Measurements from ENCODE around the gene SSR3. TPM values are rescaled to one million over a fixed set of nuclear protein-coding genes. Genes with fewer than 3 reads are reported as not detected.

Gene SSR3
- total and polyA plus RNA-seq, 2 of the 8 experiments (the other 6 are each of a cell fraction or from before 2014, with no cell fraction given): 92.7 to 208 TPM

- H3K27me3 ChIP-seq (replicated peaks in 1 of 4; ENCODE audit: control insufficient read depth in 3 of 4, extremely low read depth in 1 of 4, insufficient read depth in 3 of 4, low read length in 3 of 4): no peaks in the 10 kb centered on the region
- H3K9ac ChIP-seq (replicated peaks in 1 of 4; ENCODE audit: extremely low read depth in 1 of 4, low read depth in 3 of 4, low read length in 3 of 4): no peak overlapping the region
- ChIA-PET CTCF (ENCODE audit: partially characterized antibody) (interaction anchor here (1.1 to 1.9 kb wide), 2 partner anchors 16 to 59 kb away, joined by 3 to 7 read pairs; no protein-coding TSS in a partner anchor), POLR2A (ENCODE audit: partially characterized antibody) (interaction anchor here (3.5 kb wide), 1 partner anchor 8 kb away, joined by 11 read pairs; no protein-coding TSS in a partner anchor)
- no peak overlapping the region for H3K14ac ChIP-seq (ENCODE audit: insufficient read length)
- H4K91ac ChIP-seq (replicated peaks; ENCODE audit: insufficient read length, low read length): no peak overlapping the region
- H3K18ac ChIP-seq (ENCODE audit: extremely low read depth, low read length): no peak overlapping the region
- peaks cover 0 to 2% (median 0%) of the 10 kb centered on the region in 4 experiments; a peak in 3 of 8 replicates for H3K36me3 ChIP-seq (ENCODE audit: control insufficient read depth in 2 of 4, insufficient read depth in 4 of 4, low read length in 3 of 4)
- H3K4ac ChIP-seq (replicated peaks; ENCODE audit: insufficient read length, low read depth, low read length): no peak overlapping the region
- no peaks in the 10 kb centered on the region for H3K9me3 ChIP-seq (ENCODE audit: insufficient read depth in 2 of 2, low read depth in 1 of 2, low read length in 1 of 2)
- H3K79me2 ChIP-seq (ENCODE audit: control insufficient read depth in 1 of 2, insufficient read depth in 2 of 2, low read length in 2 of 2): no peaks in the 10 kb centered on the region
- H2BK120ac ChIP-seq (replicated peaks; ENCODE audit: low read depth, low read length): no peak overlapping the region
- H4K20me1 ChIP-seq (replicated peaks in 1 of 2; ENCODE audit: control insufficient read depth in 1 of 2, insufficient read depth in 2 of 2, low read length in 2 of 2): no peaks in the 10 kb centered on the region
- no peak overlapping the region for H2AFZ ChIP-seq (ENCODE audit: low read length)
- 97% methylated on average over 4 of the region's 4 CpGs; no CpG with 5 or more reads in 1 of the 2 experiments for WGBS, 2 experiments (ENCODE audit: extremely low coverage in 1 of 2, insufficient coverage in 1 of 2, insufficient read length in 1 of 2, insufficient replicate concordance in 2 of 2, low coverage in 1 of 2, low lambda C conversion rate in 2 of 2, missing lambda C conversion rate in 1 of 2)
- no peak overlapping the region for H2BK20ac ChIP-seq (ENCODE audit: low read length)
- H4K8ac ChIP-seq (ENCODE audit: extremely low read depth, insufficient read depth, low read length): no peak overlapping the region
- H3K4me2 ChIP-seq (ENCODE audit: insufficient read depth in 1 of 2, low read depth in 2 of 2, low read length in 2 of 2): no peak overlapping the region
- no peak overlapping the region for H3K4me3 ChIP-seq (ENCODE audit: extremely low read depth in 1 of 4, insufficient read depth in 2 of 4, low read depth in 3 of 4, low read length in 4 of 4)
- H2BK5ac ChIP-seq (ENCODE audit: low read depth, low read length): 0 out of 2 replicates have a peak overlapping the region, but pooled peaks have one; percentile 10
- no peak overlapping the region for H3K23ac ChIP-seq (ENCODE audit: insufficient read length)
- no peaks in the 10 kb centered on the region for H3K23me2 ChIP-seq (ENCODE audit: low read depth, low read length)
- peak overlapping the region; percentile 77; the same call in 1 of the 2 replicates for H2AK5ac ChIP-seq (ENCODE audit: low read depth, low read length)
- DNase-seq (ENCODE audit: low read depth in 1 of 2, low spot score in 2 of 2) (no peak), FAIRE-seq (no peak)
- no peak overlapping the region for H3K56ac ChIP-seq (replicated peaks; ENCODE audit: insufficient read length, low read depth, low read length)
- H2BK15ac ChIP-seq (ENCODE audit: low read length): no peak overlapping the region
- no peak overlapping the region for H4K5ac ChIP-seq (ENCODE audit: insufficient read length, low read depth, low read length)
- H3K4me1 ChIP-seq (replicated peaks in 1 of 4; ENCODE audit: control insufficient read depth in 3 of 4, insufficient read depth in 4 of 4, low read length in 3 of 4): peaks cover 0 to 3% (median under 1%) of the 10 kb centered on the region in 4 experiments; a peak in 3 of 7 replicates
- no peaks in the 10 kb centered on the region; the same call in 1 of the 2 replicates for H3K79me1 ChIP-seq (ENCODE audit: low read depth, low read length)
- peak overlapping the region; percentile 63; the same call in 1 of the 2 replicates for H2BK12ac ChIP-seq (ENCODE audit: low read depth, low read length)
- TF ChIP-seq TCF12 (IDR thresholded peaks at IDR 0.05; ENCODE audit: low read depth, low read length) (no peak), POLR2AphosphoS5 (IDR thresholded peaks at IDR 0.05; ENCODE audit: low read depth, low read length) (0 out of 2 replicates have a peak, but pooled peaks have one; percentile 30)
- no peak overlapping the region for H3K27ac ChIP-seq (ENCODE audit: low read depth, low read length)
Measured at GRCh38 chr3:156533205-156533604, 21.7 kb downstream of the SSR3 start.
